KMS-11 (cell line): ENCODE results near the gene STXBP1.

Experiments
- H2AFZ ChIP-seq: fragments of 200-600 bp; sonication (generic); 2 replicates; pipeline ENCODE4 v1.6.1; 2016; ENCODE audit warnings: antibody characterized with exemption, mixed run types, low read depth
- H3K27ac ChIP-seq: fragments of 200-600 bp; sonication (generic); 2 replicates; pipeline ENCODE4 v1.6.1; 2016; ENCODE audit warnings: mild to moderate bottlenecking, mixed run types
- H3K27me3 ChIP-seq: fragments of 200-600 bp; sonication (generic); 2 replicates; pipeline ENCODE4 v1.6.1; 2017; ENCODE audit warnings: mild to moderate bottlenecking, low read depth, mixed run types, moderate library complexity; ENCODE audit not compliant: insufficient read depth
- H3K36me3 ChIP-seq: fragments of 200-600 bp; sonication (generic); 2 replicates; pipeline ENCODE4 v1.6.1; 2017; ENCODE audit warnings: mild to moderate bottlenecking, mixed run types; ENCODE audit not compliant: insufficient read depth
- H3K4me1 ChIP-seq: fragments of 200-600 bp; sonication (generic); 2 replicates; pipeline ENCODE4 v1.6.1; 2016; ENCODE audit warnings: mild to moderate bottlenecking, low read depth, mixed run types; ENCODE audit not compliant: poor library complexity, severe bottlenecking
- H3K4me2 ChIP-seq: fragments of 200-600 bp; sonication (generic); 2 replicates; pipeline ENCODE4 v1.7.0; 2016; ENCODE audit warnings: mild to moderate bottlenecking, mixed run types
- H3K4me3 ChIP-seq: fragments of 200-600 bp; sonication (generic); IDR thresholded peaks from 2 replicates; pipeline ENCODE4 v1.6.1; 2017; ENCODE audit warnings: low read depth, low read length, mixed read lengths; ENCODE audit not compliant: insufficient read depth
- H3K79me2 ChIP-seq: fragments of 200-600 bp; sonication (generic); 2 replicates; pipeline ENCODE4 v1.6.1; 2016; ENCODE audit warnings: low read depth, mixed run types; ENCODE audit not compliant: insufficient read depth
- H3K9ac ChIP-seq: fragments of 200-600 bp; sonication (generic); 2 replicates; pipeline ENCODE4 v1.6.1; 2016; ENCODE audit warnings: mild to moderate bottlenecking, mixed run types
- H4K20me1 ChIP-seq: fragments of 200-600 bp; sonication (generic); 2 replicates; pipeline ENCODE4 v1.6.1; 2016; ENCODE audit warnings: mild to moderate bottlenecking, mixed run types; ENCODE audit not compliant: insufficient read depth
- CTCF ChIP-seq: fragments of 200-600 bp; sonication (generic); conservative IDR thresholded peaks from 2 replicates; pipeline ENCODE4 v1.6.1; 2017; ENCODE audit warnings: low read depth, mild to moderate bottlenecking, antibody characterized with exemption, low read length, moderate library complexity, mixed read lengths

STXBP1 gene

DNA sequence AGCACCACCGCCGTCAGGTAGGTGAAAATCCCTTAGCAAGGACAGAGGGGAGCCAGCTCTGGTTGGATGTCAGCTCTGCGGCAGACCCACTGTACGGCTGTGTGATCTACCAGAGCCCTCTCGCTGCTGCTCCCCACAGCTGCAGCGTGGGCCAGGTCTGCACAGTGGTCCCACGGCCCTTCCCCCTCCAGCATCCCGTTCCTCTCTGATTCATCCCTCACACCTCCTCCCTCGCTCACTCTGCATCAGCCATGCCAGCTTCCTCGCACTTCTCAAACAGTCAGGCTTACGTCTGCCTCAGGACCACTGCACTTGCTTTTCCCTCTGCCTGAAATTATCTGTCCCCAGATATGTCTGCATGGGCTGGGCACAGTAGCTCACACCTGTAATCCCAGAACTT, 68.1 kb downstream of the STXBP1 start:
- H3K4me2 ChIP-seq = no peak overlapping the region
- H3K27ac ChIP-seq = no peak overlapping the region
- no peak overlapping the region for H2AFZ ChIP-seq
- H3K36me3 ChIP-seq = no peaks in the 10 kb centered on the region
- no peak for TF ChIP-seq CTCF
- H3K27me3 ChIP-seq = no peaks in the 10 kb centered on the region
- H3K4me1 ChIP-seq = no peaks in the 10 kb centered on the region
- H3K79me2 ChIP-seq = no peaks in the 10 kb centered on the region
- no peaks in the 10 kb centered on the region for H4K20me1 ChIP-seq
- H3K4me3 ChIP-seq = no peak overlapping the region
- no peak overlapping the region for H3K9ac ChIP-seq

DNA sequence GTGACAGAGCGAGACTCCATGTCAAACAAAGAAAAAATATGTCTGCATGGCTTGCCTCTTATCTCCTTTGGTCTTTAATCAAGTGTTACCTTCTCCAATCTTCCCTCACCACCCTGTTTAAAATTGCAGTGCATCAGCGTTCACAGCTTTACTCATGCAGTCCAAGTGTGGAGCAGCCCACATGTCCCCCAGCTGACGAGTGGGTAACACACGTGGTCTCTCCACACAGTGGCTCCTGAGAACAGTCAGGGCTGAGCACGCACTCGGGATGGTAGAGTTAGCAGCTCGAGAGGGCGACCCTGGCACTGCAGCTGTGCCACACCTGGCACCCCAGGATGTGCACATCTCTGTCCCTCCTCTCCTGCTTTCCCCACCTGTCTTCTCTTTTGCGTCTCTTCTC, 68.8 kb downstream of the STXBP1 start:
- no peak overlapping the region for H3K9ac ChIP-seq
- no peaks in the 10 kb centered on the region for H3K79me2 ChIP-seq
- H3K4me2 ChIP-seq = no peak overlapping the region
- H3K36me3 ChIP-seq = no peaks in the 10 kb centered on the region
- no peak overlapping the region for H3K4me3 ChIP-seq
- H4K20me1 ChIP-seq = no peaks in the 10 kb centered on the region
- no peak overlapping the region for H2AFZ ChIP-seq
- no peaks in the 10 kb centered on the region for H3K27me3 ChIP-seq
- no peak overlapping the region for H3K27ac ChIP-seq
- no peaks in the 10 kb centered on the region for H3K4me1 ChIP-seq
- TF ChIP-seq CTCF = no peak

DNA sequence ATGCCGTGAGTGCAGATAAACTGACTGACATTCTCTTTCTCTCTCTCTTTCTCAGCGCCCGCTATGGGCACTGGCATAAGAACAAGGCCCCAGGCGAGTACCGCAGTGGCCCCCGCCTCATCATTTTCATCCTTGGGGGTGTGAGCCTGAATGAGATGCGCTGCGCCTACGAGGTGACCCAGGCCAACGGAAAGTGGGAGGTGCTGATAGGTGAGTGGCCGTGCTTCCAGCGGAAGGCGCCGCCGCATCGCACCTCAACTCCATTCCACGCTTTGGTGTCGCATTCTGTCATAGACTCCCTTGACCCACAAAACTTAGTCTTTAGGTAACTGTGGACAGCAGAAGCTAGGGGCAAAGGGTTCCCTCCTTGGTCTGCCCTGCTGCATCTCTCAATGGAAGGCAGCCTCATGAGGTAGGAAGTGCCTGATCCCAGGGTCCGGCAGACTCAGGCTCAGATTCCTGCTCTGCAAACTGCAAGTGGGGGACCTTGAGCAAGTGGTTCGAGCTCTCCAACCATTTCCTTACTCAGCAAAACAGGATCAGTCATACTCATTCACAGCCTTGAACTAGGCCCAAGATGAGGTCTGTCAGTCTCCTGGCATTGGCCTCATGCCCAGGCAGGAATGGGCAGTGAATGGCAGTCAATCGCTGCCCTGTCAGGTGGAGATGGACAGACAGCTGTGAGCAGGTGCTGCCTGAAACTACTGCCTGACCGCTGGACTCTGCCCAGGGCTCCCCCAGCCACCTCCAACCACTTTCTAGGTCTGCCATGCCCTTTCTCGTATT, 70.5 kb downstream of the STXBP1 start:
- H3K27ac ChIP-seq = no peak overlapping the region
- H3K79me2 ChIP-seq = no peaks in the 10 kb centered on the region
- no peak overlapping the region for H3K4me2 ChIP-seq
- H2AFZ ChIP-seq = no peak overlapping the region
- H3K27me3 ChIP-seq = no peaks in the 10 kb centered on the region
- H3K36me3 ChIP-seq = no peaks in the 10 kb centered on the region
- H3K4me3 ChIP-seq = no peak overlapping the region
- H3K4me1 ChIP-seq = no peaks in the 10 kb centered on the region
- no peaks in the 10 kb centered on the region for H4K20me1 ChIP-seq
- no peak overlapping the region for H3K9ac ChIP-seq
- no peak for TF ChIP-seq CTCF

DNA sequence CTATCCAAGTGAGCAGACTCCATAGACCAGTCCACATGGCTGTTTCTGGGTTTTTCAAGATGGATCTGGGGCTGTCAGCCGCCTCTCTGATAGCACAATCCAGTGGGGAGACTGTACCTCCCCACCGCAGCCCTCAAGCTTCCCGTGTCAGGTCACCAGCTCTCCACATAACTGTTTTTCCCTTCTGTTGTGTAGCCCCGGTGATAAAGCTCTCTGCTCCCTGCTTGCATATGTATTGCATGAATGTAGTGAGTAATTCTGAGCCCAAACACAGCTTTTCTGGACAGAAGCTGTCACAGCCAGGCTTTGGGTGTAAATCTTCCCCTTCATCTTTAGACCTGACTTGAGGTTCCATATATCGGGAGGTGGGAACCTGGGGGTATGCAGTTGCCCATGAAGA, 71.6 kb downstream of the STXBP1 start:
- Histone ChIP-seq H4K20me1 (no peaks in the 10 kb centered on the region), H3K27me3 (no peaks in the 10 kb centered on the region), H3K9ac (no peak overlapping the region), H3K27ac (no peak overlapping the region), H3K36me3 (no peaks in the 10 kb centered on the region), H3K4me3 (no peak overlapping the region), H2AFZ (no peak overlapping the region), H3K79me2 (no peaks in the 10 kb centered on the region), H3K4me2 (no peak overlapping the region), H3K4me1 (no peaks in the 10 kb centered on the region)
- no peak for TF ChIP-seq CTCF
